GM18951 (cell line): ENCODE results near the gene LCLAT1.

Experiments used
- POLR2A ChIP-seq: IDR thresholded peaks from 4 replicates; pipeline ENCODE4 v1.6.1; 2011; ENCODE audit warnings: mild to moderate bottlenecking; ENCODE audit not compliant: insufficient read length, insufficient read depth; ENCODE audit errors: extremely low read depth
- in situ Hi-C: fragments of 300-500 bp; cut with MboI; formaldehyde crosslinking; loops from one replicate; pipeline ENCODE4 v1.12.0; 2022; ENCODE audit warnings: low sequenced_read_pairs, mixed read lengths, inconsistent platforms; ENCODE audit not compliant: unreplicated experiment

LCLAT1 gene

DNA sequence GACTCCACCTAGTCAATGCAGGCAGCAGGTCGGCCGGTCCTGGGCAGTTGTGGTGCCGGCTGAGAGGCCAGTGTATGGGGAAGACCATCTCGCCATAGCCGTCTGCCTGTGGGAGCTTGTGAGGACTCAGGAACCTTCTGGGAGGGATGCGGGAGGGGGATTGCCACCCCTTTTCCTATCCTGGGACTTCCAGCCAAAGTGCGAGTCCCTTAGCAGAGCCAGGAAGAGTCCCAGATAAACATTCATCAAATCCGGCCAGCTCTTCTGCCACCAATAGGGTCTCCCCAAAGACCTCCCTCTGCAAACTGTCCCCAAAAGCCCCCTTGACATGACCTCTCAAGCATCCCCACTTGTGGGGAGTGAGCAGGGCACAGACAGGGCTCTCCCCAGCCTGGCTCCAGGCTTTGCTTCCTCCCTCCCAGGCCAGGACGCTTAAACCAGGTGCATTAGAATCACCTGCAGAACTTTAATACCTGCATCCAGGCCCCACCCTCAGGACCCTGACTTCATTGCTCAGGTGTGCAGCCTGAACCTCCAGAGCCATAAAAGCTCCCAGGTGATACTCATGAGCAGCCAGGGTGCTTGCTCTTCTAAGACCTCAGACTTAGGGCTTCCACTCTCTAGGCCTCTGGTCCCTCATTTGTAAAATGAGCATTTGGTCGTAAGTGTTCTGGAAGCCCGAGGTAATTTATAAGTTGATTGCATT, 200.9 kb downstream of the LCLAT1 start:
- in situ Hi-C loops: no loop called here
- TF ChIP-seq POLR2A: no peak

DNA sequence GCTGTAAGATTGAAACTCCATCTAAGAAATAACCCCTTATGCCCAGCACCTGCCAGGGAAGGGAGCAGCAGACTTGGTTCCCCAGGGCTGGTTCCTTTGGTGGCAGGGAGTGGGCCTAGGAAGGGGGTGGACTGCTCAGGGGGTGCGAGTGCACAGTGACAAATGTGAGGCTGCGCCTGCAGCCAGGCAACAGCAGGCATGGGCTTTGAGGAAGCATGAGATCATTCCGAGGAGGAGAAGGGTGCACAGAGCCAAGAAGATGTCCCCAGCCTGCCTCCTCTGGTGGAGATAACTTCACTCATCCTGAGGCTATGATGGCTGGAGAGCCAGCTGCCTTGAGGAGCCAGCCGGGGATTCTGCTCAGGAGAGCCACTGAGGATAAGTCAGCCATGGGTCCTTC, 202.2 kb downstream of the LCLAT1 start:
- in situ Hi-C loops: no loop called here
- TF ChIP-seq POLR2A: no peak

DNA sequence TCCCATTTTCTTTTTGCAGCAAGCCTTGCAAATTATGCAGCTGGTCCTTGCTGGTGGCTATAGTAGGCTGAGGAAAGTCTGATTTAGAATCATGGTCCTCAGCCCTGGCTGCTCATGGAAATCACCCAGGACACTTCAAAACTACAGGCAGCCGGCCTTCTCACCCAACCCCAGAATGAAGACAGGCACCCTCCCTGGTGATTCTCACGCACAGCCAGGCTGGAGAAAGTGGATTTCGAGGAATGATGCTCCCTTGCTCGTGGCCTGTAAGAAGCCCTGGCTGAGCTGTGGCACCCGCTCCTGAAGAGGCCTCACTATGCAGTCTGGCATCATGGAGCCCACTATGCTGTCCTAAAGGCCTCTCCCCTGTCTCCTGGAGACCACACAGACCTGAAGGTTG, 202.8 kb downstream of the LCLAT1 start:
- no peak for TF ChIP-seq POLR2A
- in situ Hi-C loops: no loop called here

DNA sequence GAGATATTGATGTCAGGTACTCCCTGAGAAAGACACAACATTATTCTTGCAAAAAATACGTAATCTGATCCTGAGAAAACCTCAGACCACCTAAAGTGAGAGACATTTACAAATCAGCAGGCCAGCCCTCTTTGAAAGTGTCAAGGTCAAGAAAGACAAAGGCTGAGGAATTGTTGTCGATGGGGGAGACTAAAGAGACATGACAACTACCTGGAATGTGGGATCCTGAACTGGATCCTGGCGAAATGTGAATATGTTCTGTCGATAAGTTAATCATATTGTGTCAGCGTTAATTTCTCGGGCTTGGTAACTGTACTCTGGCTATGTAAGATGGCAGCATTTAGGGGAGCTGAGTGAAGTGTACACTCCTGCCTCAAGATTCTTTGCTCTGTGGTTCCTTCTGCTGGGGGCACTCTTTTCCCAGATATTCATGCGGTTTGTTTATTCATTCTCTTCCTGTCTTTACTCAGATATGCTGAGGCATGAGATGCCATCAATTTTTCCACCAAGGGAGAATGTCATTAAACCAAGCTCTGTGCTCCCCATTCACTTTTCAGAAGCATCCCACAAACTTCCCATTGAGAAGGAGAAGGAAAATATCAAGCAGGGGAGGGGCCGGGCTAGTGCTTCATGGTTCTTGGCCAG, 205.3 kb downstream of the LCLAT1 start:
- in situ Hi-C loops: no loop called here
- TF ChIP-seq POLR2A: no peak

DNA sequence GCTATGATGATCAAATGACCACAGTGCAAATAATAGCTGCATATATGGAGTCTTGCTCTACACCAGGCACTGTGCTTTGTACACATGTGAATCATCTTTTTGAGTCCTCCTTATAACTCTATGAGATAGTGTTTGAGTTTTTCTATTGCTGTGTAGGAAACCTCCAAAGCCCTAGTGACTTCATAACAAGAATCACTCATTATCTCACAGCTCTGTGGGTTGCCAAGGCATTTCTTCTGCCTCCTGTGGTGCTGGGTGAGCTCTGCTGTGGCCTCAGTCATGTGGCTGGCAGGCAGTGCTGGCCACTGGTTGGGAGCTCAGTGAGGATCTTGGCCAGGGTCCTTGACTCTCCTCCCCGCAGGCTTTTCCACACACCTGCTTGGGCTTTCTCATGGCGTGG, 206.8 kb downstream of the LCLAT1 start:
- no peak for TF ChIP-seq POLR2A
- in situ Hi-C loops: no loop called here

DNA sequence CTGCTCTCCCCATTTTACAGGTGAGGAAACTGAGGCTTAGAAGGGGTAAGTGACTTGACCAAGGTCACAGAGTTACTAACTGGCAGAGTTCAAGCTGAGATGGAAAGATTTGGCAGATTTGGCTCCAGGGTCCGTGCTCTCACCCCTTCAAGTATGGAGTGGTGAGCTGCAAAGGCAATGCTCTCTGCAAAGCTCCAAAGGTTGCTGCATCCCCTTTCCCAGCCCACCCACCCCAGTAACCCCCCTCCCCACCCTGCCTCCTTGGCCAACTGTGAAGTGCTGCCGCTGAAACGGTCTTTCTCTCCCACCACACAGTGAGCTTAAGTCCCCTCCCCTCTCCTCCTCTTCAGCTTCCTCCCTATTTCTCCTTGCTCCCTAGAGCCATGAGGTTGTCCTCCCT, 207.4 kb downstream of the LCLAT1 start:
- TF ChIP-seq POLR2A: no peak
- in situ Hi-C loops: no loop called here

DNA sequence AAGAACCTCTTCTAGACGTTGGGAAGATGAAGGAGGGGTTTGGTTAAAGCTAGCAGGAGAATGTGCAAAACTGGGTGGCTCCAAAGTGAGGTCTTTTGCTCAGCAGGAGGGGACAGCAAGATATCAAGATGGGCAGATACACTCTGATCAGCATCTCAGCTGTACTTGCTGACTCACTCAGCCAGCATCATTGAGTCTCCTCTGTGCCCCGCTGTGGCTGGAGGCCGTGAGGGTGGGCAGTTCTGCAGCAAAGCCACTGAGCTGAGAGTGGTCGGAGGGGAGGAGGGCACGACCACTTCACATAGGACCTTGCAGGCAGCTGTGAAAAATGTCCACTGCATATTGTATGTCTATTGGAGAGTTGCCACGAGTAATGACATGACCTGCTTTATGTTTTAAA, 208.2 kb downstream of the LCLAT1 start:
- in situ Hi-C loops: no loop called here
- no peak for TF ChIP-seq POLR2A

DNA sequence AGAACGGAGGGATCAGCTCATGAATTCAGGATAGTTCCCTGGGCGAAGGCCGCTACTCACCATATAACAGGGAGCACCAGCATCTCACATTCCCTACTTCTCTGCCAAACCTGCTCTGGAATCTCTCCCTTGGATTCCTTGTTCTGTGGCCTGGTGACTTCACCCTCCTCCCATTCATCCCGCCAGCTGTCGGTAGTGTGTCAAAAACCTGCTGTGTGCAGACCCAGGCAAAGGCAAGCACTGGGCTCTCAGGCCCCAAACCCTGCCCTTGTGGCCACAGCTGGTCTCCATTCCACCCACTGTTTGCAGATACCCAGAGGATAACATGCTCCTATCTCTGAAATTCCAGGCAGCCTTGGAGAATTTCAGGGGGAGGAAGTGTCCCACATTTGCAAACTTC, 208.6 kb downstream of the LCLAT1 start:
- TF ChIP-seq POLR2A: no peak
- in situ Hi-C loops: no loop called here

DNA sequence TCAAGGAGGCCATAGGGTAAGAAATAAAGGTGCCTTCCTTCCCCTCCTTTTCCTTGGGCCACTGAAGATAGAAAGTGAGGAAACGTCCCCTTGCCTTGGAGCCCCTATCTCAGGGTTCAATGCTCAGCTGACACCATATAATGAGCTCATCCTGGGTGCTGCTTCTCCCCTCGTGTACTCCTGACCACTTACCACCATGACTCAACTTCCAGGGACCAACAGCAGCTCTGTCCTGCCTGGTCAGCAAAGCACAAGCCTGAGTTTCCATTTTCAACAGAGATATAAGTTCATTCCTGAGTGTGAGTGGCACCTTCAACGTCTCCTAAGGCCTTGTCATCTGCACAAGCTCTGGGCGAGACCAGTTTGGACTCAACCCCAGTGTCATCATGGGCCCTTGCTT, 209.0 kb downstream of the LCLAT1 start:
- no peak for TF ChIP-seq POLR2A
- in situ Hi-C loops: no loop called here

DNA sequence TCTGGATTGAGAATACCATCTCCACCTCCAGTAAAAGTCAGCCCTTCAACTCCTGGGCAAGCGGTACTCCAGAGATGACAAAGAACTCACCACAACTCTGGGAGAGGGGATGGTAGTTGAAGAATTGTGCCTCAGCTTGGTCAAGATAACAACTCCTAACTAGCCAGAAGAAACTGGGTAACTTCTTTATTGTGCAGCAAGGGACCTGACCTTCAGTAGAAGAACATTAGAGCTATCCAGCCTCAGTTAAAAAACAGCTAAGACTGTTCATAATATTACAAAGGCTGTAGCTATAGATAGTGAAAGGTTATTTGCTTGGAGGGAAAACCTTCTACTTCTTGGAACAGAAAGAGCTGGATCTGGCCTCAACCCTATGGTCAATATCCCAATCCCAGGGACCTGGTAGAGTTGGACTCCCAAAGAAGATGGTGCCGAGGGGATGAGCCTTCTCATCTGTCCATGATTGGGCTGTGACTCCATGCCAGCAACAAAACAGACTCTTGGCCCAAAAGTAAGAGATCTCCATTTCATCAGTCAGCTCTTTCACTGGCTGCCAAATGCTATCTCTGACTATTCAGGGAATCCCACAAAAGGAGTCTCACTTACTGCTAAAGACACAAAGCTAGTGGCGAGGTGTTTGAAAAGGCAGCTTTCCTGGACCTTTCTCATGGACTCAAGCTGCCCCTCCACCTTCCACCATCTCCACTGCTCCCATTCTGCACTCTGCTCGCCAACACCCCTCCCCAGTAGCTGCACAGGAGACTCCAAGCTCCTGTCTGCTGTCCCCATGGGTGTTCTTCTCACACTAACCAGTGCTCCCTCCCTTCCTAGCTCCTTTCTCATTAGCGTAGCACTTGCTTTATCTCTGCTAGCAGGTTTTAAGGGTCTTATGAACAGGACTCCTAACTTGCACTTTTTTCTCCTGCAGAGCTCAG, 214.4 kb downstream of the LCLAT1 start:
- in situ Hi-C loops: no loop called here

DNA sequence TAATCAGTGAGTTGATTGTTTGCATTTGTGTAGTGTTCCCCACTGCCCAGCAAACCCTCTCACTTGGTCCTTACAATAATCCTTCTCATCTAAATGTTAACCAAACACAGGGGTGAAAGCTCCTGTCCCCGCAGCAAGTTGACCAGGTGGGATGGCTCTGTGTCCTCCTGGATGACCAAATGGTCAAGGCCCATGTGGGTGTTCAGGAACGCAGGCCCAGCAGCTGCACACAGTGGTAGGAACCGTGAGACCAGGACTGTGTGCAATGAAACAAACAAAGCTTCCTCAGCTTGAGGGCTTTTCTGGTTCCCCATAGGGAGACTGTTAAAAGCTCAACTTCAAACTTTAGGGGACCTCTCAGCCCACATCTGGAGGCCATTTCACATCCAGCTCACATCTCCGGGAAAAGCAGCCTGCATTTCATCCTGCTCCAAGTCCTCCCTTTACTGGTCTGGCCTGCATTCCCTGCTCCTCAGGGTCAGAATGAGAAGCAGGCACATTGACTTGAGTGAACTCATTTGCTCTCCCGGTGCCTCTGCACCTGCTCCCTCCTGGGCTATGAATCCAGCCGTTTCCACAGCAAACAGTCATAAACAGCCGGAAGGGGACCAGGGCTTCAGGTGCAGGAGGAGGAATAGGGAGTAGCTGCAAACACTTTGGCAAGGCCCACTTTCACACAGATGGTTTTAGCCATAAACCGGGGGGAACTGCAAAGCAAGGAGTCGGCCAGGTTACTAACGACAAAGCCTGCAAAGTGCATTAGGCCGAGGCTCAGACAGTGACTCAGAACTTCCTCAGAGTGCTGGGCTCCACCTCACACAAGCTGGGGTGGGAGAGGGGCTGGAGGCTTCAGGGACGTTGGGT, 215.5 kb downstream of the LCLAT1 start:
- in situ Hi-C loops: no loop called here
- no peak for TF ChIP-seq POLR2A

More for the DNA sequence above, 214.4 kb downstream of the LCLAT1 start:
- no peak for TF ChIP-seq POLR2A

DNA sequence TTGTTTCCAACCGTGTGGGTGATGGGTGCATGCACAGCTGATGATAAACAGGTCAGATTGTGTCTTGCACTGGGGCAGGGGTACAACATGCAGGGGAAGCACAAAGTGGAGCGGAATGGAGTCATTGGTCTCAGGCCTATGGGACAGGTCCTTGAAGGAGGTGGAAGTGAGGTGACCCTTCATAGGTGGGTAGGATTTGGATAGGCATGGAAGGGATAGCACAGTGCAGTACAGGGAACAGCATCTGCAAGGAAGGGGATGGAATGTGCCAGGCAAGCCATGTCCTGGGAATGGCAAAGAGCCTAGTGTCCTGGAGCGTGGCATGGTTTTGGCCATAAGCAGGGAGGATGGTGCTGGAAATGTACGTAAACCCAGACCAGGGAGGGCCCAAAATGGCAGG, 216.3 kb downstream of the LCLAT1 start:
- in situ Hi-C loops: no loop called here
- TF ChIP-seq POLR2A: no peak

DNA sequence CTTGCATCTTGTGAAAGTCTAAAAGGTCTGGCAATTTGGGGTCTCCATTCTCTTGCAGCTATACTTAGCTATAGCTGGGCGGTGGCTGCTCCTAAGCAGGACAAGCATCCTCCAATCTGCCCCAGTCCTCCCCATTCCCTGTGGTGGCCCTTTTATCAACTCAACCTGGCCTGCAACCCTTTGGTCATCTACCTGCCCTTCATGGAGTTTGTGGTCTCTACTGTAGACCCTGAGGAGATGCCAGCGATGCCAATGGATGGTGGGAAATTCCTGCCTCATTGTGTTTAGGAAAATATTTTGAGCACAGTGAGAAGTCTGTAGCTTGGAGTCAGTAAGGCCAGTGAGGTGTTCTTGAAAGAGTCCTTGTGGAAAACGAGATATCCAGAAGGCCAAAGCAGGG, 216.8 kb downstream of the LCLAT1 start:
- TF ChIP-seq POLR2A: no peak
- in situ Hi-C loops: no loop called here
